Progenitor cell of endocrine pancreas (in vitro differentiated cells): Measurements from ENCODE around the gene ALG11. TPM values are rescaled to one million over a fixed set of nuclear protein-coding genes. Genes with fewer than 3 reads are reported as not detected.
"Not testable (repeated sequence)": the region's sequence is repeated elsewhere in the genome, so short reads cannot be mapped to it uniquely, and the experiment has no call there.

Source experiments
- DNase-seq: peaks from one replicate; pipeline ENCODE4 v3.0.0; 2021; ENCODE audit warnings: low spot score; ENCODE audit not compliant: unreplicated experiment
- H3K27ac Mint-ChIP-seq: 2 replicates; pipeline ENCODE4 v1.8.0; 2021; ENCODE audit warnings: mild to moderate bottlenecking, moderate library complexity, mixed read lengths
- H3K27me3 Mint-ChIP-seq: 2 replicates; pipeline ENCODE4 v1.8.0; 2021; ENCODE audit warnings: mixed read lengths
- H3K36me3 Mint-ChIP-seq: 2 replicates; pipeline ENCODE4 v1.8.0; 2022; ENCODE audit warnings: mixed read lengths; ENCODE audit not compliant: insufficient read depth
- H3K4me1 Mint-ChIP-seq: 2 replicates; pipeline ENCODE4 v1.8.0; 2021; ENCODE audit warnings: low read depth, mixed read lengths
- H3K4me3 Mint-ChIP-seq: 2 replicates; pipeline ENCODE4 v1.8.0; 2021; ENCODE audit warnings: low read depth, mild to moderate bottlenecking, moderate library complexity, mixed read lengths
- H3K9me3 Mint-ChIP-seq: 2 replicates; pipeline ENCODE4 v1.8.0; 2021; ENCODE audit warnings: low read depth, mixed read lengths
- total RNA-seq: library from RNA; stranded (reverse); gene quantifications from 2 replicates; pipeline ENCODE4 v1.2.1, GENCODE V29; 2021
- TF ChIP-seq, protein P1 (sequence below): fragments of 200-600 bp; sonication (generic); IDR thresholded peaks from one replicate; pipeline ENCODE4 v1.5.0; 2021; ENCODE audit warnings: antibody characterized with exemption, mild to moderate bottlenecking; ENCODE audit not compliant: unreplicated experiment

ALG11 gene
- total RNA-seq, 1 donor from 2014 or later, result 45.1 TPM

- Mint-ChIP-seq H3K9me3 (peaks cover 6% of the 10 kb centered on the region), H3K36me3 (peaks cover 60% of the 10 kb centered on the region), H3K27me3 (no peaks in the 10 kb centered on the region), H3K4me3 (no peak within 1 kb of the TSS), H3K4me1 (peaks cover 15% of the 10 kb centered on the region), H3K27ac (peak within 1 kb of the TSS; percentile 86)
- no peak for DNase-seq
- TF ChIP-seq, protein P1, sequence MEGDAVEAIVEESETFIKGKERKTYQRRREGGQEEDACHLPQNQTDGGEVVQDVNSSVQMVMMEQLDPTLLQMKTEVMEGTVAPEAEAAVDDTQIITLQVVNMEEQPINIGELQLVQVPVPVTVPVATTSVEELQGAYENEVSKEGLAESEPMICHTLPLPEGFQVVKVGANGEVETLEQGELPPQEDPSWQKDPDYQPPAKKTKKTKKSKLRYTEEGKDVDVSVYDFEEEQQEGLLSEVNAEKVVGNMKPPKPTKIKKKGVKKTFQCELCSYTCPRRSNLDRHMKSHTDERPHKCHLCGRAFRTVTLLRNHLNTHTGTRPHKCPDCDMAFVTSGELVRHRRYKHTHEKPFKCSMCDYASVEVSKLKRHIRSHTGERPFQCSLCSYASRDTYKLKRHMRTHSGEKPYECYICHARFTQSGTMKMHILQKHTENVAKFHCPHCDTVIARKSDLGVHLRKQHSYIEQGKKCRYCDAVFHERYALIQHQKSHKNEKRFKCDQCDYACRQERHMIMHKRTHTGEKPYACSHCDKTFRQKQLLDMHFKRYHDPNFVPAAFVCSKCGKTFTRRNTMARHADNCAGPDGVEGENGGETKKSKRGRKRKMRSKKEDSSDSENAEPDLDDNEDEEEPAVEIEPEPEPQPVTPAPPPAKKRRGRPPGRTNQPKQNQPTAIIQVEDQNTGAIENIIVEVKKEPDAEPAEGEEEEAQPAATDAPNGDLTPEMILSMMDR, result no peak
Measured at GRCh38 chr13:52024481-52024880, 12.3 kb downstream of the ALG11 start, which contains the start of gene UTP14C. Gene UTP14C (plus strand): TSS chr13:52024691. CDS start chr13:52028805, 4,114 bp downstream.

GRCh38 chr13:52025475-52026245 lies 13.5 kb downstream of the ALG11 start:
- no peaks in the 10 kb centered on the region for H3K27me3 Mint-ChIP-seq
- no peak overlapping the region for H3K4me3 Mint-ChIP-seq
- H3K36me3 Mint-ChIP-seq, result peaks cover 64% of the 10 kb centered on the region
- H3K27ac Mint-ChIP-seq, result peak overlapping the region; percentile 86
- peaks cover 14% of the 10 kb centered on the region for H3K9me3 Mint-ChIP-seq
- peaks cover 15% of the 10 kb centered on the region for H3K4me1 Mint-ChIP-seq
- TF ChIP-seq, protein P1, result no peak
- no peak for DNase-seq

GRCh38 chr13:52026246-52026626 lies 14.0 kb downstream of the ALG11 start:
- Mint-ChIP-seq H3K4me1 (peaks cover 15% of the 10 kb centered on the region), H3K27me3 (no peaks in the 10 kb centered on the region), H3K9me3 (peaks cover 14% of the 10 kb centered on the region), H3K36me3 (peaks cover 63% of the 10 kb centered on the region), H3K4me3 (no peak overlapping the region), H3K27ac (peak overlapping the region; percentile 86)
- TF ChIP-seq, protein P1, result no peak
- DNase-seq, result no peak

GRCh38 chr13:52027832-52028231 lies 15.6 kb downstream of the ALG11 start:
- no peak for DNase-seq
- H3K27ac Mint-ChIP-seq, result no peak overlapping the region
- H3K27me3 Mint-ChIP-seq, result no peaks in the 10 kb centered on the region
- peaks cover 17% of the 10 kb centered on the region for H3K4me1 Mint-ChIP-seq
- no peak overlapping the region for H3K4me3 Mint-ChIP-seq
- TF ChIP-seq, protein P1, result no peak
- peaks cover 63% of the 10 kb centered on the region for H3K36me3 Mint-ChIP-seq
- H3K9me3 Mint-ChIP-seq, result peaks cover 14% of the 10 kb centered on the region

- peaks cover 58% of the 10 kb centered on the region for H3K36me3 Mint-ChIP-seq
- H3K9me3 Mint-ChIP-seq, result peaks cover 14% of the 10 kb centered on the region
Measured at GRCh38 chr13:52029569-52029968, 17.4 kb downstream of the ALG11 start.

GRCh38 chr13:52030401-52030800 lies 18.2 kb downstream of the ALG11 start:
- H3K9me3 Mint-ChIP-seq, result peaks cover 14% of the 10 kb centered on the region
- peaks cover 18% of the 10 kb centered on the region for H3K4me1 Mint-ChIP-seq
- not testable (repeated sequence) for DNase-seq, H3K27ac Mint-ChIP-seq, H3K27me3 Mint-ChIP-seq, H3K4me3 Mint-ChIP-seq
- H3K36me3 Mint-ChIP-seq, result peaks cover 53% of the 10 kb centered on the region

More at GRCh38 chr13:52029569-52029968, 17.4 kb downstream of the ALG11 start:
- Mint-ChIP-seq H3K4me1 (peaks cover 17% of the 10 kb centered on the region), H3K27me3 (no peaks in the 10 kb centered on the region), H3K4me3 (no peak overlapping the region), H3K27ac (no peak overlapping the region)
- no peak for DNase-seq
- TF ChIP-seq, protein P1, result no peak
